ENCODE results near the gene PRRC2A.
"Not testable (repeated sequence)": the region's sequence is repeated elsewhere in the genome, so short reads cannot be mapped to it uniquely, and the experiment has no call there.

The PRRC2A gene

GRCh38 chr6:31586008-31586407, 34.5 kb upstream of the PRRC2A start, which contains the start of gene LST1:
LST1 (plus strand) TSS chr6:31586277; CDS start chr6:31587300, 1,023 bp downstream.
- DNase-seq (ENCODE audit: low spot score) = no peak

GRCh38 chr6:31586599-31587281, 33.8 kb upstream of the PRRC2A start:
- peak; percentile 55 for DNase-seq (ENCODE audit: low spot score)

- DNase-seq (ENCODE audit: low spot score) = no peak
These were observed 32.4 kb upstream of the PRRC2A start for GRCh38 chr6:31587791-31588777.

DNA sequence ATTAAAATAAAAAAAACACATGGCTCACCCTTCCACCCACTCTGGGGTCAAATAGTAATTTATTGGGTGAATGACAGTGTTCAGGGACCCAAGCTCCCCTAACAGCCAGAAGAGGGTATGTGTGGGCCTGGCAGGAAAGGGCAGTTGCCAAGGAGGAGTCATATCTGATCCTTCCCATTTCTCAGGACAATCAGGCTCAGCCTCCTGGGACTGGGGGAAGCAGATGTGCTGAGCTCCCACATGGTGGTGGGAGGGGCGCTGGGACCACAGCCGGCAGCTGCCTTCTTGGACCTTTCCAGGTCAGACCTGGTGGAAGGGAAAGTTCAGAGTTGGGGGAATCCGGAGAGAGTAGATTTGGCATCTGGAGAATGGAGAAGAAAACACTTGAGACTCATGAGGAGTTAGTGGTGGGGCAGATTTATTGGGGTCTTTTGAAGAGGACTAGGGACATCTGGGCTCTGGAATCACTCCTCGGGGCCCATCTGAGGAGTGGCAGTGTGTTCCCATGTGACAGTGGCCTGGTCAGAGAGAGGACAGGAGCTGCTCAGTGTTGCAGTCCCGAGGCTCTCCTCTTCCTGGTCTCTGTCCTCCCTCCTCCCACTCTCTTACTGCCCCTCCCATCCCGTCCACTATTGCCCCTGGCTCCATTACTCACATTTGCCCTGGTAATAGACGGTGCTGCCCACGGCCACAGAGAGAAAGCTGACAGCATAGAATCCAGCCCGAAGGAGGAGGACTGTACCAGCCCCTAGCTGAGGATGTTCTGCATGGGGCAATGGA, 31.5 kb upstream of the PRRC2A start:
- DNase-seq (ENCODE audit: low spot score) = no peak

DNA sequence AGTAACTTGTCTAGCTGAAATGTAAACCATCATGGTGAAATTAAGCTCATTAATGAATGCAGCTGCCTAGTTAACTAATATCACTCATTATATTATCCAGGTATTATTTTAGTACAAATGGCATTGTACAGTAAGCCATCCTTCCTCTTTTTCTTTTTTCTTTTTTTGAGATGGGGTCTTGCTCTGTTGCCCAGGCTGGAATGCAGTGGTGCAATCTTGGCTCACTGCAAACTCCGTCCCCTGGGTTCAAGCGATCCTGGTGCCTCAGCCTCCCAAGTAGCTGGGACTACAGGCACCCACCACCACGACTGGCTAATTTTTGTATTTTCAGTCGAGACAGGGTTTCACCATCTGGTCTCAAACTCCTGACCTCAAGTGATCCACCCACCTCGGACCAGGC, 29.8 kb upstream of the PRRC2A start:
- not testable (repeated sequence) for DNase-seq (ENCODE audit: low spot score)

GRCh38 chr6:31592396-31592771, 28.1 kb upstream of the PRRC2A start:
- no peak for DNase-seq (ENCODE audit: low spot score)

DNA sequence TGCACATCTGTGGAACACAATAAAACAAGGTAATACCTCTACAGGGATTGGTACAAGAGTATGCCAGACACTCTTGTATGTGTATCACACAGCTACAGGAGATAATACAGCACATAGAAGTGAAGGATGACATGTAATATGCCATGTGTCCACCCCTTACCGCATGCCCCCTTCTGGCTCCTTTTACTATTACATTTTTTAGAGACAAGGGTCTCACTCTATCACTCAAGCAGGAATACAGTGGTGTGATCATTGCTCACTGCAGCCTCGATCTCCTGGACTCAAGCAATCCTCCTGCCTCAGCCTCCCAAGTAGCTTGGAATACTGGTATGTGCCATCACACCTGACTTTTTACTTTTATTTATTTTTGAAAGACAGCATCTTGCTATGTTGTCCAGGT, 23.5 kb upstream of the PRRC2A start:
- DNase-seq (ENCODE audit: low spot score) = peak; percentile 67

GRCh38 chr6:31607317-31607716, 13.2 kb upstream of the PRRC2A start:
- no peak for DNase-seq (ENCODE audit: low spot score)

DNA sequence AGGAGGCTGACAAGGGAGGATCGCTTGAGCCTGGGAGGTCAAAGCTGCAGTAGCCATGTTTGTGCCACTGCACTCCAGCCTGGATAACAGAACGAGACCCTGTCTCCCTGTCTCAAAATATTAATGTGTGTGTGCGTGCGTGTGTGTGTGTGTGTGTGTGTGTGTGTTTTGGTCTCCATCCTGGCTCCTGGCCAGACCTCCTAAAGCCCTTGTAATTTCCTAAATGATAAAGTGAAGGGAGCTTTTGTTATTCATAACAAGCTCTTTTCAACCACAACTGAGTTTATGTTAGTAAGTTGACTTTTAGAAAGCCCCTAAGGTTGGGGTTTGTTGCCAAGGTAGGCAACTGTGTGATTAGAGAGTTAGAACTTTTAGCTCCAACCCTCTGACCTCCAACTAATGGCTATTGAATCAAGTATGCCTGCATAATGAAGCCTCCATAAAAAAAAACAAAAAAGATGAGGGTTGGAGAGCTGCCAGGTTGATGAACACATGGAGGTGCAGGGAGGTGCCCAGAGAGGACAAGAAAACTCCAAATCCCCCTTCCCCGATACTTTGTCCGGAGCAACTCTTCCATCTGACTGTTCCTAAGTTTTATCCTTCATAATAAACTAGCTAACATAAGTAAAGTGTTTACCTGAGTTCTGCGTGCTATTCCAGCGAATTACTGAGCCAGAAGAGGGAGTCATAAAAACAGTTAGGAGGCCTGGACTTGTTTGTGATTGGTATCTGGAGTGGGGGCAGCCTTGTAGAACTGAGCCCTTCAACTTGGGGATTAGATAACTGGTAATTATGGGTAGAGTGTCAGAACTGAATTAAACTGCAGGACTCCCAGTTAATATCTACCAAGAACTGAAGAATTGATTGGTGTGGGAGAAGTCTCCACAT, 10.8 kb upstream of the PRRC2A start:
- DNase-seq (ENCODE audit: low spot score) = no peak

DNA sequence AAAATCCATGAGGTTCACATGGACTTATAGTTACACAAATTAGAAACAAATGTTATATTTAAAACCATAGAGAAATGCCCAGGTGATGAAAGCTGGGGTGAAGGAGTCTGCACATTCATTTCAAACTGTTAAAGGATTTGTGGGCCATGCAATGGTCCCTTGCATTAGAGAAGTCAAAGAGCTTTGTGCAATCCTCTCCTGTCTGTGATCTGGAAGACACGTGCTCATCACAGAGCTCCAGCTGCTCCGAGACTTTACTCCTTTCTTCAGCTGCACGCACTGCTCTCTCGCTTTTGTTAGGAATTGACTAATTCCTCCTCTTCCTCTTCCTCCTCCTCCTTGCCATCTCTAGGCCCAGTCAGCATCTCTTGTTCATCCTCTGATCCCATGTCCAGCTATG, 9.5 kb upstream of the PRRC2A start:
- no peak for DNase-seq (ENCODE audit: low spot score)

- no peak for DNase-seq (ENCODE audit: low spot score)
These were observed 6.4 kb upstream of the PRRC2A start for GRCh38 chr6:31614075-31614619.

GRCh38 chr6:31614684-31615578, 5.6 kb upstream of the PRRC2A start, which contains the start of gene AIF1:
AIF1 (plus strand) TSS chr6:31615234; CDS start chr6:31615330, 96 bp downstream.
- DNase-seq (ENCODE audit: low spot score) = no peak

- peak; percentile 38 for DNase-seq (ENCODE audit: low spot score)
These were observed 4.8 kb upstream of the PRRC2A start for GRCh38 chr6:31615748-31616147.

DNA sequence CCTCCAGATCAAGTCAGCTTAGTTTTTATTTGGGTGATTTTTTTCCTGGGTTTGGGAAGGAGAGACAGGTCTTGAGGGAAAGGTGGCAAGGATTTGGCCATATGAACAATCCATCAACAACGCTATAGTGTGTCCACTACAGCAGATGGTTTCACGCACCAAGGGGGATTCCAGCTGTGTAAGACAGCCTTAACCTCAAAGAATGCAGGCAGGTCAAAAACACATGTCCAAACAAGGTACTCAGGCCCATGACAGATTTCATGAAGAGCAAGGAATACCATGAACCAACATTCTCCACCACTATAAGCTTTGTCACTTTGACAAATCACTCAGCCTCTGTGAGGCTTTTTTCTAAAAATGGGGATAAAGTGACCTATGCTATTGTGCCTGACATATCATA, 3.5 kb upstream of the PRRC2A start:
- no peak for DNase-seq (ENCODE audit: low spot score)

GRCh38 chr6:31619805-31620585, 520 bp upstream of the PRRC2A start:
- peak; percentile 98 for DNase-seq (ENCODE audit: low spot score)

- no peak for DNase-seq (ENCODE audit: low spot score)
These were observed 915 bp downstream of the PRRC2A start for GRCh38 chr6:31621320-31621939.

DNA sequence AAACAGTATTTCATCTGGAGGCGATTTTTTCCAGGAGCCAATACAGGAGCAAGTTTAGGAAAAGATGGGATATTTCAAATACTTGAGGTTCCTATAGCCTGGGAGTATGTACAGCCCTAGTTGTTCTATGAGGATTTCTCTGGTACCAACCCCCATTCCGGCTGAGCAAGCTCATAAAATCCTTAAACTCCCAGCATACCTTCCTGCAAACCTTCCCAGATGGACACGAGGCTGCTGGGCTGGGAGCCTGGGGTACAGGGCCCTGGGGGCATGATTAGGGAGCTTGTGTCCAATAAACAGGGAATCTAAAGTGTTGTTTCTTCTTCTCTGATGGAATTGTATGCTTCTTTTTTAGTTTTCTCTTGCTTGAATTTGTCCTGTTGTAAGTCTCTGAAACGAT, 1.5 kb downstream of the PRRC2A start:
- DNase-seq (ENCODE audit: low spot score) = no peak

GRCh38 chr6:31622684-31623091, 2.2 kb downstream of the PRRC2A start:
- DNase-seq (ENCODE audit: low spot score) = no peak

DNA sequence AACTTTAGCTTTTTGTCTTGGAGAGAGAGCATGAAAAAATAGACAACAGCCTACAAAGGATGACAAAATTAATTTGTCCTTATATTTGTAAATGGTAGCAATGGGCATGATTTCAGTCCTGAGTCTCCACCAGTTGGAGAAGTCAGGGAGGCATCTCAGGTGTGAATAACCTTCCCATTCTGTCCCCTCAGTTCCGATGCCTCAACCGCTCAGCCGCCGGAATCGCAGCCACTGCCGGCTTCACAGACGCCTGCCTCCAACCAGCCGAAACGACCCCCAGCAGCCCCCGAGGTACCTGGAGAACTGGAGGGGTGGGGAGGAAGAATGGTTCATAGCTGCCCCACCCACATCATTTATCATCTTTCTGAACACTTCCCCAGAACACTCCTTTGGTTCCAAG, 3.6 kb downstream of the PRRC2A start:
- DNase-seq (ENCODE audit: low spot score) = no peak
